GM20431 (cell line): ENCODE measurements around the gene IL5.

ENCODE experiments used
- in situ Hi-C: fragments of 300-500 bp; cut with MseI, MboI; formaldehyde crosslinking; loops from one replicate; pipeline ENCODE4 v1.15.0; 2020; ENCODE audit warnings: low sequenced_read_pairs; ENCODE audit not compliant: unreplicated experiment

IL5 gene

DNA sequence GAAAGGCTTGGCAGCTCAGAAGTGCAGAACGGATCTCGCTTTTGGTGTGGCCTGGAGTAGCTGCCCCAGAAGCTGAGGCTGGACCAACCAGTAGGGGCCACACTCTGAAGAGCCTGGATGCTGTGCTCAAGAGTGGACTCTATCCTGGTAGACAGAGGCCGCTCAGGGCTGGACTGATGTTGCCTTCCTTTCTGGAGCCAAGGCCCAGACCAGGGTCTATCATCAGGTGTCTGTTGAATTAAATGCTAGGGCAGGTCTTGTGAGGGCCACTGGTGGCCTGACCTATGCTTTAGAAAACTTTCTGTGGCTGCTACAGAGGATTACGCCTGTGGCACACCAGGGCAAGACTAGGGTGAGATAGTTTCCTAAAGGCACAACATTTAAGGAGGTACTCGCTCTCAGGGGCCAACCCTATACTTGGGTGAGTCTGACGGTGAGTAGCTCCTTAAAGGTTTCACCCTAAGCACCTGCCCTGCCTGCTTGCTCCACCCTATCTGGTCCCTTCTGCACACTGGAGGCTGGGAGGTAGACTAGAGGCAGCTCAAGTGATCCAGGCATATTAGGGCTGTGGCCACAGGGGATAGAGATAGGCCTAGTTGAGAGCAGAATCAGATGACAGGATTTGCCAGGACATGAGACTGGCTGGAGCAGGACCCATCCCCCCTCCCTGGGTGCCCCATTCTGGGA, 42.9 kb downstream of the IL5 start:
- in situ Hi-C loops, result loop anchor here (10.0 kb wide), 1 partner anchor 116 kb away; no protein-coding TSS in a partner anchor

DNA sequence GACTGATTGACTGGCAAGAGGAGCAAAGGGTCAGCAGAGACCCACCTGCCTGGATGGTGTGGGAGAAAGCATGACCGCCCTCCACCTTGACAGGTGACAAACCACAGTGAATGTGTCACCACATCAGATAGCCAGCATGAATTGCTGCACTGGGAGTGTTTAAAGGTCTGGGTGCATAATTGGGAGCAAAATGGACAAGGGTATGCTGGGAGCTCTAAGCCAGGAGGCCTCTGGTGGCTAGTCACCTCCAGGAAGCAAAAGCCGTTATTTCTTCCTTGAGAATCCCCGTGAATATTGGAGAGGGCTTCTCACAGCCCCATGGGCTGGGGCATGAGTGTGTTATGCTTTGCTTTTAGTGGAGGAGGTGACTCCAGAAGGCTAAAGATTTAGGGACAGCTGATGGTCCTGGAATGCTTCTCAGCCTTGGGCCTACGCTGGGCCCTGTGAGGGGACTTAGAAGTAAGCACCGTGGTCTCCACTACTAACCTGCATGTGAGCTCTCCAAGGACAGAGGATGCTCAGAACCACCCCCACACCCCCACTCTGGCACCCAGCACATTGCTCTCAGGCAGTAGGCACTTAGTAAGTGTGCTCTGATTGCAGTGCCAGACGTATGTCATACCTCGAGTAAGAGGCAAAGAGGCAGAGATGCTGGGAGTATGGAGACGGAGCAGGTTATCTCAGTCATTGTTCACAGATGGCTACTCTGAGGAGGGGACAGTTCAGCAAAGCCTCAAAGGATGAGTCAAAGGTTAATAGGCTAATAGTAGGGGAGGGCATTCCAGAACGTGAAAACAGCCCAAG, 43.7 kb downstream of the IL5 start:
- in situ Hi-C loops, result loop anchor here (10.0 kb wide), 1 partner anchor 115 kb away; no protein-coding TSS in a partner anchor

- in situ Hi-C loops, result no loop called here
These were observed 44.5 kb downstream of the IL5 start for GRCh38 chr5:132498686-132499271.

- in situ Hi-C loops, result no loop called here
These were observed 45.2 kb downstream of the IL5 start for GRCh38 chr5:132498152-132498551.

DNA sequence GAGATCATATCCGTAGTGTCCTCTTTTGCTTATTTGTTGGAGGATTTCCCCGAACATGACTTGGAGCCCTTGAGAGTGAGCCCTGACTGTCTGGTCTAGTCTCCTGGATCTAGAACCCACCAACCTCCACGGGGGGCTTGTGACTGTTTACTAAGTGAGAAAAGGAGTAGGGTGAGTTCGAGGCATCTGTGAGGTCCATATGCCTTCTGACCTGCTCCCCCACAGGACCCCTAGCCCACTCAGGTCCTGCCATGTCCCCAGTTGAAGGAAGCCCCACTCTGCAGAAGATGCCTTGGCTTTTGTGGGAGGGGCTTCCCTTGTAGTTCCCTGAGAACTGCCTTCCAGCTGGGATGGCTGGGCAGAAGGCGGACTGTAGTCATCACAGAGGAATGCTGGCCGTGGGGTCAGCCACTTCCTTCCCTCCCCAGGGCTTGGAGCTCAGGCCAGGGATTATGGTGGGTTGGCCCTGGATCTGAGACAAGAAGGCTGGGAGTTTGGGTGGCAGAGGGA, 45.8 kb downstream of the IL5 start:
- in situ Hi-C loops, result no loop called here

GRCh38 chr5:132496631-132497487, 46.5 kb downstream of the IL5 start:
- in situ Hi-C loops, result no loop called here

DNA sequence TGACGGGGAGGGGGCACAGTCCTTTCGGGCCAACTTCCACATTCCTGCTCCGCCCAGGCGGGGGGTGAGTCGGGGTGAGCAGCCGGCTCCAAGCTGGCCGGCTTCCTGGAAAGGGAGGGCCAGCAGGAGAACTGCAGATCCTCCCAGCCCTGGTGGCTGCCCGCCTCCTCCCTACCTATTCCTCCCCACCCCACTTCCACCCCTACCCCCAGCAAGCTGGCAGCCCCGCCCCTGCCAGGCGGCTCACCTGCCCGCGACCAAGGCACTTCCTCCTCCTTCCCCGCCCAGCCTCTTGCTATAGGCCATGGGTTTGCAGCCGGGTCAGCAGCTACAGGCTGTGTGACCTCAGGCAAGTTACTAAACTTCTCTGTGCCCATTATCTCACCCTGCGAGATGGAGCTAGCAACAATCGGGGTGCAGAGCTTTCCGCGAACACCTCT, 47.1 kb downstream of the IL5 start:
- in situ Hi-C loops, result no loop called here

- in situ Hi-C loops, result no loop called here
These were observed 47.6 kb downstream of the IL5 start for GRCh38 chr5:132495667-132496190.

- in situ Hi-C loops, result no loop called here
These were observed 49.5 kb downstream of the IL5 start for GRCh38 chr5:132493821-132494220.

GRCh38 chr5:132493241-132493640, 50.1 kb downstream of the IL5 start:
- in situ Hi-C loops, result no loop called here

DNA sequence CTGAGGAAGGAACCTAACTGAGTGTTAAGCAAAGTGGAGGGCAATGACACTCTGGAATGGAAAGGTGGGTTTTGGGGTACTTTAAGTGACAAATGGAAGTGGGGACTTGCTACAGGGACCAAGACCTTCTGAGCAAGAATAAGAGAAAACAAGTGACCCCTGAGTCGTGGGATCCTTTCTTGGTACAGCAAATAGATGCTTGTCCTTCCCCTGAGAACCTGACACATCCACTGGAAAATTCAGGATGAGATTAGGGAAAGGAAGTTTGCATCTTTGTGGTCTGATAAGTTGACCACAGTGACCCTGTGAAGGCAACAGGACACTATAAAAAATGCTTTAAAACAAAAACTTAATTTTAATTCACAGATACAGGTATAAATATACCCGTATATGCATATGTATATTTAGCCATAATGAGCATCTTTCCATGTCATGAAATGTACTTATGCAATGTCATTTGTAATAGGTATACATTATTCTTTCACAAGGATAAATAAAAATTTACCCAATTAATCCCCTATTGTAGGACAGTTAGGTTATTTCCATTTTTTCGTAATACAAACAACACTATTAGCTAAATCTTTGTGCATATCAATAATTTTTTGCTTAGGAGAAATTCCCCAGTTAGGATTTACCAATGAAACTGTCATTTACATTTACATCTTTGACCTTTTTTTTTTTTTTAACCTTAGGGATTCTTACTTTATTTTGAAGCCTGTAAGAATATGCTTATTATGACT, 50.8 kb downstream of the IL5 start:
- in situ Hi-C loops, result no loop called here
